Activated T-cell treated with anti-CD3 and anti-CD28 coated beads, Interleukin-2, amount 50 U/mL, for 72 hours (primary cell): ENCODE results near the gene FBXW10. TPM values are rescaled to one million over a fixed set of nuclear protein-coding genes. Genes with fewer than 3 reads are reported as not detected.
"Not testable (repeated sequence)": the region's sequence is repeated elsewhere in the genome, so short reads cannot be mapped to it uniquely, and the experiment has no call there.

ENCODE experiments used
- ATAC-seq, 2 donors: fragments of 150-1000 bp; cut with Tn5 transposase; replicated peaks in 1 of 2; 2 replicates each; pipeline ENCODE4 v1.10.0; 2021; ENCODE audit warnings: moderate library complexity in 2 of 2, mild to moderate bottlenecking in 1 of 2
- DNase-seq, 2 donors: peaks; one replicate each; pipeline ENCODE4 v3.0.0; 2021 to 2022; ENCODE audit warnings: mixed read lengths in 1 of 2
- H3K27ac Mint-ChIP-seq: one replicate; pipeline ENCODE4 v1.8.0; 2022; ENCODE audit warnings: mild to moderate bottlenecking, moderate library complexity, mixed read lengths
- H3K27me3 Mint-ChIP-seq: one replicate; pipeline ENCODE4 v1.8.0; 2022; ENCODE audit warnings: low read depth, mixed read lengths
- H3K36me3 Mint-ChIP-seq, 2 donors: one replicate each; pipeline ENCODE4 v1.8.0; 2022; ENCODE audit warnings: mixed read lengths in 2 of 2, mild to moderate bottlenecking in 1 of 2; ENCODE audit not compliant: insufficient read depth in 2 of 2
- H3K4me1 Mint-ChIP-seq: one replicate; pipeline ENCODE4 v1.8.0; 2022; ENCODE audit warnings: low read depth, mixed read lengths
- H3K4me3 Mint-ChIP-seq, 2 donors: one replicate each; pipeline ENCODE4 v1.8.0; 2022; ENCODE audit warnings: mild to moderate bottlenecking in 2 of 2, mixed read lengths in 2 of 2, moderate library complexity in 2 of 2
- H3K9me3 Mint-ChIP-seq, 2 donors: one replicate each; pipeline ENCODE4 v1.8.0; 2022; ENCODE audit warnings: mixed read lengths in 2 of 2
- total RNA-seq, 2 donors: library from RNA; stranded (reverse); gene quantifications; one replicate each; pipeline ENCODE4 v1.2.3, GENCODE V29; 2022

The FBXW10 gene
- total RNA-seq, 2 donors from 2014 or later: 0.07 TPM

GRCh38 chr17:18760221-18760620 lies 16.4 kb downstream of the FBXW10 start:
- H3K9me3 Mint-ChIP-seq, H3K27me3 Mint-ChIP-seq, H3K4me3 Mint-ChIP-seq, DNase-seq, H3K27ac Mint-ChIP-seq, ATAC-seq, H3K36me3 Mint-ChIP-seq, H3K4me1 Mint-ChIP-seq: not testable (repeated sequence)

- ATAC-seq, H3K36me3 Mint-ChIP-seq, H3K27ac Mint-ChIP-seq, DNase-seq, H3K4me1 Mint-ChIP-seq, H3K27me3 Mint-ChIP-seq, H3K4me3 Mint-ChIP-seq, H3K9me3 Mint-ChIP-seq: not testable (repeated sequence)
These were observed 26.7 kb downstream of the FBXW10 start for GRCh38 chr17:18770572-18770971.

GRCh38 chr17:18771066-18771465 lies 27.2 kb downstream of the FBXW10 start:
- not testable (repeated sequence) for H3K36me3 Mint-ChIP-seq, H3K27me3 Mint-ChIP-seq, DNase-seq, H3K27ac Mint-ChIP-seq, H3K4me1 Mint-ChIP-seq, H3K4me3 Mint-ChIP-seq, H3K9me3 Mint-ChIP-seq, ATAC-seq

GRCh38 chr17:18772471-18772870 lies 28.6 kb downstream of the FBXW10 start:
- ATAC-seq (no peak), DNase-seq (no peak)
- no peaks in the 10 kb centered on the region for H3K36me3 Mint-ChIP-seq
- H3K27ac Mint-ChIP-seq: no peak overlapping the region
- no peaks in the 10 kb centered on the region for H3K9me3 Mint-ChIP-seq
- no peaks in the 10 kb centered on the region for H3K4me1 Mint-ChIP-seq
- no peaks in the 10 kb centered on the region for H3K27me3 Mint-ChIP-seq
- no peak overlapping the region for H3K4me3 Mint-ChIP-seq

DNA sequence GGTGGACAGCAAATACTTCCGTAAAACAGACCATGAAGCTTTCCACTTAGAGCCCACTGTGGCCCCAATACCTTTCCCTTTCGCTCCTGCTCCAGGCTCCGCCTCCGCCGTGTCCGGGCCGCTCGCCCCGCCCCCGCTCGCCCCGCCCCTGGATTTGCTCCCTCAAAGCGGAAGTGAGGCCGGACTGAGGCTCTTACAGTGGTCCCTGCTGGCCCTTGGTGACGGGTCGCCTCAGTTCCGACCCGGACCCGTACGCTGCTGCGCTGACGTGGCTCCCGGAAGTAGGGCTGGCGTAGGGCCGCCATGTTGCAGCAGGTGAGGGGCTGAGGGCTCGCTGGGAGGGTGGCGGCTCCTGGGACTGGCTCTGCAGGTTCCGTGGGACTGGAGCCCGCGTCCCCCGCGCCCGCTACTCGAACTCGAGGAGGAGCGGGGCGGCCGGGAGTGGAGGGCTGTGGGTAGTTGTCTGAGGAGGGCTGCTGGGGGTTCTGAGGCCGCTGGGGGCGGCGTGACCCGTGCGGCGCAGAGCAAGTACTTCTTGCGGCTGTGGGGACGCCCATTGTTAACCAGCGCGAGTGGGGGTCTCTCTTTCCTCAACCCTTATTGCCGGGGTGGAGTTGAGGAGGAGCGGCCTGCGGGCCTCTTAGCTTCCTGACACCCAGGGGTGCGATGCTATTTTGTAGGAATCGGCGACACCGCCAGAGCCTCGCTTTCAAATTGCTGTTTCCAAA lies 37.3 kb downstream of the FBXW10 start, which contains the start of gene TVP23B:
TSS of gene TVP23B (plus strand) at position 193 of the 728 bp plus-strand sequence. CDS start at position 304, 111 bp downstream.
- ATAC-seq: peak; percentile 100
- Mint-ChIP-seq H3K27ac (peak within 1 kb of the TSS; percentile 98), H3K4me1 (peaks cover 24% of the 10 kb centered on the region), H3K4me3 (peak within 1 kb of the TSS; percentile 86 to 96)
- DNase-seq: peak; percentile 94 to 96
- not testable (repeated sequence) for H3K9me3 Mint-ChIP-seq, H3K36me3 Mint-ChIP-seq, H3K27me3 Mint-ChIP-seq

GRCh38 chr17:18781805-18782204 lies 38.0 kb downstream of the FBXW10 start:
- not testable (repeated sequence) for H3K36me3 Mint-ChIP-seq, H3K9me3 Mint-ChIP-seq, DNase-seq, ATAC-seq, H3K27me3 Mint-ChIP-seq, H3K27ac Mint-ChIP-seq
- Mint-ChIP-seq H3K4me1 (peaks cover 24% of the 10 kb centered on the region), H3K4me3 (peak overlapping the region; percentile 55 to 74)

GRCh38 chr17:18785933-18786332 lies 42.1 kb downstream of the FBXW10 start:
- not testable (repeated sequence) for H3K27me3 Mint-ChIP-seq, DNase-seq, H3K4me3 Mint-ChIP-seq, H3K27ac Mint-ChIP-seq, ATAC-seq, H3K9me3 Mint-ChIP-seq
- Mint-ChIP-seq H3K36me3 (peaks cover 8 to 14% of the 10 kb centered on the region in 2 donors), H3K4me1 (peaks cover 31% of the 10 kb centered on the region)

GRCh38 chr17:18786890-18787289 lies 43.0 kb downstream of the FBXW10 start:
- H3K4me1 Mint-ChIP-seq: peaks cover 31% of the 10 kb centered on the region
- not testable (repeated sequence) for H3K27me3 Mint-ChIP-seq, DNase-seq, H3K4me3 Mint-ChIP-seq, H3K9me3 Mint-ChIP-seq, H3K27ac Mint-ChIP-seq, ATAC-seq
- H3K36me3 Mint-ChIP-seq: peaks cover 6 to 14% of the 10 kb centered on the region in 2 donors

- H3K9me3 Mint-ChIP-seq, H3K4me3 Mint-ChIP-seq, H3K27me3 Mint-ChIP-seq, DNase-seq, H3K27ac Mint-ChIP-seq: not testable (repeated sequence)
- Mint-ChIP-seq H3K36me3 (peaks cover 1 to 14% of the 10 kb centered on the region in 2 donors), H3K4me1 (peaks cover 18% of the 10 kb centered on the region)
- peak; percentile 47 to 57 for ATAC-seq
These were observed 47.5 kb downstream of the FBXW10 start for GRCh38 chr17:18791402-18791801.

DNA sequence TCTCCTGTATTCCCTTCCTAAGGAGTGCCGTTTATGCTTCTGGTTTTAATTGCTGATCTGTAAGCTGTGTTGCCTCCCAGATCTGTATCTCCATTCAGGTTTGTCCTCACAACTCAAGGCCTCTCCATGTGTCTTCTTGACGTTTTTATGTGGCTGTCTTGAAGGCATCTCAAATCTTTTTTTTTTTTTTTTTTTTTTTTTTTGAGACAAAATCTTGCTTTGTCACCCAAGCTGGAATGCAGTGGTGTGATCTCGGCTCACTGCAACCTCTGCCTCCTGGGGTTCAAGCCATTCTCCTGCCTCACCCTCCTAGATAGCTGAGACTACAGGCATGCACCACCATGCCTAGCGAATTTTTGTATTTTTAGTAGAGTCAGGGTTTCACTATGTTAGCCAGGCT lies 51.0 kb downstream of the FBXW10 start:
- H3K36me3 Mint-ChIP-seq: peaks cover 0 to 14% of the 10 kb centered on the region in 2 donors
- H3K9me3 Mint-ChIP-seq: not testable (repeated sequence)

GRCh38 chr17:18796887-18797286 lies 53.0 kb downstream of the FBXW10 start:
- ATAC-seq, H3K4me1 Mint-ChIP-seq, H3K9me3 Mint-ChIP-seq, H3K27me3 Mint-ChIP-seq, H3K4me3 Mint-ChIP-seq, H3K27ac Mint-ChIP-seq, DNase-seq: not testable (repeated sequence)
- H3K36me3 Mint-ChIP-seq: peaks cover 0 to 17% of the 10 kb centered on the region in 2 donors

More for the DNA sequence above, 51.0 kb downstream of the FBXW10 start:
- not testable (repeated sequence) for ATAC-seq, H3K27ac Mint-ChIP-seq, H3K4me3 Mint-ChIP-seq, H3K27me3 Mint-ChIP-seq, DNase-seq, H3K4me1 Mint-ChIP-seq

- DNase-seq, H3K9me3 Mint-ChIP-seq, H3K27me3 Mint-ChIP-seq, H3K4me1 Mint-ChIP-seq, H3K4me3 Mint-ChIP-seq, H3K27ac Mint-ChIP-seq, ATAC-seq: not testable (repeated sequence)
- peaks cover 0 to 14% of the 10 kb centered on the region in 2 donors for H3K36me3 Mint-ChIP-seq
These were observed 59.8 kb downstream of the FBXW10 start for GRCh38 chr17:18803458-18804245.

GRCh38 chr17:18815924-18816323 lies 72.1 kb downstream of the FBXW10 start:
- ATAC-seq, DNase-seq, H3K9me3 Mint-ChIP-seq, H3K27me3 Mint-ChIP-seq, H3K4me1 Mint-ChIP-seq, H3K27ac Mint-ChIP-seq, H3K36me3 Mint-ChIP-seq, H3K4me3 Mint-ChIP-seq: not testable (repeated sequence)
